Measurements from ENCODE around the gene KATNAL2.

DNA sequence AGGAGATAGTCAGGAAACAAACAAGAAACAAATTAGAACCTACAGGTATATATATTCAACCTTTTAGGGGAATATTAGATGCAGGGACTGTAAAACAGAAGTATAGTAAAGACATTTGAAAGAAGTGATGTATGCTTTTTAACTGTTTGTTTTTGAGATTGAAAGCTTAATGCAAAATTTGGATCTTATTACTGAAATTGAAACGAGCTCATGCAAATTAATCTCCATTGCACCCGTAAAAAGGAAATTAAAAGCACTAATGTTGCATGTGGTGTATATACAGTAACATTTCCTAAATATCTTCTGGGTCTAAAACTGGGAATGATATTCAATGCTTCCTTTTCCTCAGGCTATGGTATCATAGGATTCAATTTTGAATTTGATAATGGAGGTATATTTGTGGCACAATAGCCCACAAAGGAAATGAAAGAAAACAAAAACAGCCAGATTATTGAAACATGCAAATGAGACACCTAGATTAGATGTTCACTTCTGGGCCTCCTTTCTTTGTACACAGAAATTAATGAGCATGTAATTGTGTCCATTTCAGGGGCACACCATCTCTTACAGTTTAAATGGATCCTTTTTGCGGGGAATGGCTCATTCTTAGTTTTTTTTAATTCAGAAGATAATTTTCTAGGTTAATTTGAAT is 119.7 kb downstream of the KATNAL2 start:
- TF ChIP-seq JUNB (IDR thresholded peaks at IDR 0.05) (no peak), SPI1 (IDR thresholded peaks at IDR 0.05; ENCODE audit: borderline replicate concordance, insufficient read depth, low read depth, low read length) (no peak), TAF1 (IDR thresholded peaks at IDR 0.05; ENCODE audit: borderline replicate concordance, low read depth, low read length) (no peak), NBN (IDR thresholded peaks at IDR 0.05) (no peak), POU2F2 (IDR thresholded peaks at IDR 0.05; ENCODE audit: borderline replicate concordance, low read depth, low read length) (no peak), ETV6 (conservative IDR thresholded peaks at IDR 0.05 in 1 of 2, IDR thresholded peaks at IDR 0.05 in 1 of 2; ENCODE audit: borderline replicate concordance in 1 of 2, low read depth in 1 of 2) (no peak), GABPA (IDR thresholded peaks at IDR 0.05; ENCODE audit: low read depth) (no peak), NR2C1 (IDR thresholded peaks at IDR 0.05) (no peak)
- TF ChIP-seq, protein P1, sequence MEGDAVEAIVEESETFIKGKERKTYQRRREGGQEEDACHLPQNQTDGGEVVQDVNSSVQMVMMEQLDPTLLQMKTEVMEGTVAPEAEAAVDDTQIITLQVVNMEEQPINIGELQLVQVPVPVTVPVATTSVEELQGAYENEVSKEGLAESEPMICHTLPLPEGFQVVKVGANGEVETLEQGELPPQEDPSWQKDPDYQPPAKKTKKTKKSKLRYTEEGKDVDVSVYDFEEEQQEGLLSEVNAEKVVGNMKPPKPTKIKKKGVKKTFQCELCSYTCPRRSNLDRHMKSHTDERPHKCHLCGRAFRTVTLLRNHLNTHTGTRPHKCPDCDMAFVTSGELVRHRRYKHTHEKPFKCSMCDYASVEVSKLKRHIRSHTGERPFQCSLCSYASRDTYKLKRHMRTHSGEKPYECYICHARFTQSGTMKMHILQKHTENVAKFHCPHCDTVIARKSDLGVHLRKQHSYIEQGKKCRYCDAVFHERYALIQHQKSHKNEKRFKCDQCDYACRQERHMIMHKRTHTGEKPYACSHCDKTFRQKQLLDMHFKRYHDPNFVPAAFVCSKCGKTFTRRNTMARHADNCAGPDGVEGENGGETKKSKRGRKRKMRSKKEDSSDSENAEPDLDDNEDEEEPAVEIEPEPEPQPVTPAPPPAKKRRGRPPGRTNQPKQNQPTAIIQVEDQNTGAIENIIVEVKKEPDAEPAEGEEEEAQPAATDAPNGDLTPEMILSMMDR (IDR thresholded peaks at IDR 0.05 in 2 of 3, conservative IDR thresholded peaks at IDR 0.05 in 1 of 3; ENCODE audit: control insufficient read depth in 2 of 3, extremely low read depth in 1 of 3, insufficient read depth in 1 of 3, low read depth in 3 of 3, low read length in 3 of 3): no peak
- TF ChIP-seq, protein P2, sequence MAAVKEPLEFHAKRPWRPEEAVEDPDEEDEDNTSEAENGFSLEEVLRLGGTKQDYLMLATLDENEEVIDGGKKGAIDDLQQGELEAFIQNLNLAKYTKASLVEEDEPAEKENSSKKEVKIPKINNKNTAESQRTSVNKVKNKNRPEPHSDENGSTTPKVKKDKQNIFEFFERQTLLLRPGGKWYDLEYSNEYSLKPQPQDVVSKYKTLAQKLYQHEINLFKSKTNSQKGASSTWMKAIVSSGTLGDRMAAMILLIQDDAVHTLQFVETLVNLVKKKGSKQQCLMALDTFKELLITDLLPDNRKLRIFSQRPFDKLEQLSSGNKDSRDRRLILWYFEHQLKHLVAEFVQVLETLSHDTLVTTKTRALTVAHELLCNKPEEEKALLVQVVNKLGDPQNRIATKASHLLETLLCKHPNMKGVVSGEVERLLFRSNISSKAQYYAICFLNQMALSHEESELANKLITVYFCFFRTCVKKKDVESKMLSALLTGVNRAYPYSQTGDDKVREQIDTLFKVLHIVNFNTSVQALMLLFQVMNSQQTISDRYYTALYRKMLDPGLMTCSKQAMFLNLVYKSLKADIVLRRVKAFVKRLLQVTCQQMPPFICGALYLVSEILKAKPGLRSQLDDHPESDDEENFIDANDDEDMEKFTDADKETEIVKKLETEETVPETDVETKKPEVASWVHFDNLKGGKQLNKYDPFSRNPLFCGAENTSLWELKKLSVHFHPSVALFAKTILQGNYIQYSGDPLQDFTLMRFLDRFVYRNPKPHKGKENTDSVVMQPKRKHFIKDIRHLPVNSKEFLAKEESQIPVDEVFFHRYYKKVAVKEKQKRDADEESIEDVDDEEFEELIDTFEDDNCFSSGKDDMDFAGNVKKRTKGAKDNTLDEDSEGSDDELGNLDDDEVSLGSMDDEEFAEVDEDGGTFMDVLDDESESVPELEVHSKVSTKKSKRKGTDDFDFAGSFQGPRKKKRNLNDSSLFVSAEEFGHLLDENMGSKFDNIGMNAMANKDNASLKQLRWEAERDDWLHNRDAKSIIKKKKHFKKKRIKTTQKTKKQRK (IDR thresholded peaks at IDR 0.05; ENCODE audit: low read depth, low read length): no peak
- TF ChIP-seq, protein P3, sequence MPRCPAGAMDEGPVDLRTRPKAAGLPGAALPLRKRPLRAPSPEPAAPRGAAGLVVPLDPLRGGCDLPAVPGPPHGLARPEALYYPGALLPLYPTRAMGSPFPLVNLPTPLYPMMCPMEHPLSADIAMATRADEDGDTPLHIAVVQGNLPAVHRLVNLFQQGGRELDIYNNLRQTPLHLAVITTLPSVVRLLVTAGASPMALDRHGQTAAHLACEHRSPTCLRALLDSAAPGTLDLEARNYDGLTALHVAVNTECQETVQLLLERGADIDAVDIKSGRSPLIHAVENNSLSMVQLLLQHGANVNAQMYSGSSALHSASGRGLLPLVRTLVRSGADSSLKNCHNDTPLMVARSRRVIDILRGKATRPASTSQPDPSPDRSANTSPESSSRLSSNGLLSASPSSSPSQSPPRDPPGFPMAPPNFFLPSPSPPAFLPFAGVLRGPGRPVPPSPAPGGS (IDR thresholded peaks at IDR 0.05; ENCODE audit: borderline replicate concordance, insufficient read depth, low read depth, low read length, poor library complexity, severe bottlenecking): no peak
- TF ChIP-seq, protein P4, sequence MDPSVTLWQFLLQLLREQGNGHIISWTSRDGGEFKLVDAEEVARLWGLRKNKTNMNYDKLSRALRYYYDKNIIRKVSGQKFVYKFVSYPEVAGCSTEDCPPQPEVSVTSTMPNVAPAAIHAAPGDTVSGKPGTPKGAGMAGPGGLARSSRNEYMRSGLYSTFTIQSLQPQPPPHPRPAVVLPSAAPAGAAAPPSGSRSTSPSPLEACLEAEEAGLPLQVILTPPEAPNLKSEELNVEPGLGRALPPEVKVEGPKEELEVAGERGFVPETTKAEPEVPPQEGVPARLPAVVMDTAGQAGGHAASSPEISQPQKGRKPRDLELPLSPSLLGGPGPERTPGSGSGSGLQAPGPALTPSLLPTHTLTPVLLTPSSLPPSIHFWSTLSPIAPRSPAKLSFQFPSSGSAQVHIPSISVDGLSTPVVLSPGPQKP (IDR thresholded peaks at IDR 0.05; ENCODE audit: low read depth, low read length): no peak
